Measurements from ENCODE around the gene CELA1.

GRCh38 chr12:51328587-51328986 lies 17.9 kb downstream of the CELA1 start:
- TF ChIP-seq POLR2AphosphoS5 (IDR thresholded peaks at IDR 0.05): no peak
- TF ChIP-seq CTCF (IDR thresholded peaks at IDR 0.05; ENCODE audit: poor library complexity, severe bottlenecking): no peak
- no peak for TF ChIP-seq TAF1 (IDR thresholded peaks at IDR 0.05; ENCODE audit: low read depth)
- TF ChIP-seq EP300 (conservative IDR thresholded peaks at IDR 0.05; ENCODE audit: poor library complexity, severe bottlenecking): no peak
- TF ChIP-seq SMC3 (conservative IDR thresholded peaks at IDR 0.05; ENCODE audit: poor library complexity): no peak
